ENCODE measurements around the gene NTS.

The NTS gene

GRCh38 chr12:85923767-85924331, 49.8 kb downstream of the NTS start:
- DNase-seq (ENCODE audit: low read depth) = no peak

- DNase-seq (ENCODE audit: low read depth) = no peak
These were observed 53.1 kb downstream of the NTS start for GRCh38 chr12:85927166-85927565.

All from activated T-cell treated with anti-CD3 and anti-CD28 coated beads for 24 hours (primary cell).